H1 (cell line): ENCODE results near the gene RIMBP2. TPM values are rescaled to one million over a fixed set of nuclear protein-coding genes. Genes with fewer than 3 reads are reported as not detected.

Experiments used
- CTCF ChIA-PET: fragments of 300-600 bp; sonication (Branson Sonifier 250); formaldehyde crosslinking; loops from one replicate; lab custom pipeline; 2021; ENCODE audit not compliant: partially characterized antibody; lab: Charles Lee
- POLR2A ChIA-PET: fragments of 300-600 bp; sonication (Branson Sonifier 250); formaldehyde crosslinking; loops from one replicate; lab custom pipeline; 2021; ENCODE audit warnings: inconsistent platforms; ENCODE audit not compliant: partially characterized antibody; lab: Charles Lee
- DNase-seq, 2 experiments: peaks; one replicate each; pipeline versions ENCODE4 v3.0.0 to v3.0.0-alpha.2; 2010 to 2022; ENCODE audit warnings: low spot score in 2 of 2, low read depth in 1 of 2, mixed read lengths in 1 of 2
- FAIRE-seq: peaks from 2 replicates; lab custom pipeline; 2011; peaks lifted over from hg19 to GRCh38; lab: Jason Lieb, UNC
- H2AFZ ChIP-seq: 2 replicates; pipeline ENCODE4 v1.8.1; 2012; ENCODE audit warnings: low read length, inconsistent platforms
- H2AK5ac ChIP-seq: 2 replicates; pipeline ENCODE4 v1.6.1; 2013; ENCODE audit warnings: low read depth, low read length
- H2BK120ac ChIP-seq: replicated peaks from 2 replicates; pipeline ENCODE3; 2013; ENCODE audit warnings: low read depth, low read length, inconsistent platforms
- H2BK12ac ChIP-seq: 2 replicates; pipeline ENCODE4 v1.6.1; 2013; ENCODE audit warnings: low read depth, low read length
- H2BK15ac ChIP-seq: 2 replicates; pipeline ENCODE4 v1.6.1; 2013; ENCODE audit warnings: low read length
- H2BK20ac ChIP-seq: 2 replicates; pipeline ENCODE4 v1.6.1; 2013; ENCODE audit warnings: low read length
- H2BK5ac ChIP-seq: 2 replicates; pipeline ENCODE4 v1.6.1; 2013; ENCODE audit warnings: low read depth, low read length
- H3K14ac ChIP-seq: 2 replicates; pipeline ENCODE4 v1.6.1; 2013; ENCODE audit warnings: inconsistent platforms; ENCODE audit not compliant: insufficient read length
- H3K18ac ChIP-seq: 2 replicates; pipeline ENCODE4 v1.6.1; 2013; ENCODE audit warnings: low read length; ENCODE audit errors: extremely low read depth
- H3K23ac ChIP-seq: 2 replicates; pipeline ENCODE4 v1.6.1; 2013; ENCODE audit warnings: inconsistent platforms; ENCODE audit not compliant: insufficient read length
- H3K23me2 ChIP-seq: 2 replicates; pipeline ENCODE4 v1.6.1; 2013; ENCODE audit warnings: low read depth, low read length
- H3K27ac ChIP-seq: 2 replicates; pipeline ENCODE4 v1.6.1; 2011; ENCODE audit warnings: low read depth, low read length, inconsistent platforms
- H3K27me3 ChIP-seq, 4 experiments: replicated peaks in 1 of 4; 1 replicate in 1 of 4; 2 replicates in 3 of 4; pipeline versions ENCODE4 v1.6.1 to v1.8.1; 2011 to 2013; ENCODE audit warnings: low read length in 3 of 4, mild to moderate bottlenecking in 3 of 4, inconsistent platforms in 2 of 4, mixed read lengths in 2 of 4, moderate library complexity in 1 of 4; ENCODE audit not compliant: control insufficient read depth in 3 of 4, insufficient read depth in 3 of 4; ENCODE audit errors: extremely low read depth in 1 of 4
- H3K36me3 ChIP-seq, 4 experiments: 2 replicates each; pipeline versions ENCODE4 v1.6.1 to v1.8.1; 2011 to 2013; ENCODE audit warnings: mild to moderate bottlenecking in 4 of 4, low read length in 3 of 4, moderate library complexity in 2 of 4, control low read depth in 1 of 4, inconsistent platforms in 1 of 4; ENCODE audit not compliant: insufficient read depth in 4 of 4, control insufficient read depth in 2 of 4
- H3K4ac ChIP-seq: replicated peaks from 2 replicates; pipeline ENCODE3; 2013; ENCODE audit warnings: low read length, low read depth, mixed read lengths, inconsistent platforms; ENCODE audit not compliant: insufficient read length
- H3K4me1 ChIP-seq, 4 experiments: replicated peaks in 1 of 4; 1 replicate in 1 of 4; 2 replicates in 3 of 4; pipeline versions ENCODE4 v1.6.1 to v1.8.1; 2011 to 2013; ENCODE audit warnings: low read length in 3 of 4, inconsistent platforms in 2 of 4, mixed read lengths in 1 of 4; ENCODE audit not compliant: insufficient read depth in 4 of 4, control insufficient read depth in 3 of 4
- H3K4me2 ChIP-seq, 2 experiments: 2 replicates each; pipeline versions ENCODE4 v1.6.1 to v1.8.1; 2011 to 2013; ENCODE audit warnings: low read depth in 2 of 2, low read length in 2 of 2, control low read depth in 1 of 2, inconsistent platforms in 1 of 2, mild to moderate bottlenecking in 1 of 2; ENCODE audit not compliant: insufficient read depth in 1 of 2
- H3K4me3 ChIP-seq, 4 experiments: fragments of 200-600, 300-600 bp in 1 of 4; sonication (generic), shearing (Covaris generic), sonication (Bioruptor Twin) in 1 of 4; 2 replicates each; pipeline versions ENCODE4 v1.5.1 to v1.8.1; 2011 to 2016; ENCODE audit warnings: low read length in 4 of 4, low read depth in 3 of 4, control low read depth in 2 of 4, inconsistent platforms in 2 of 4, mild to moderate bottlenecking in 2 of 4, mixed read lengths in 1 of 4, moderate library complexity in 1 of 4; ENCODE audit not compliant: insufficient read depth in 2 of 4; ENCODE audit errors: extremely low read depth in 1 of 4
- H3K56ac ChIP-seq: replicated peaks from 2 replicates; pipeline ENCODE3; 2013; ENCODE audit warnings: low read depth, mild to moderate bottlenecking, mixed read lengths, low read length, inconsistent platforms; ENCODE audit not compliant: insufficient read length
- H3K79me1 ChIP-seq: 2 replicates; pipeline ENCODE4 v1.6.1; 2013; ENCODE audit warnings: low read depth, low read length, control low read depth
- H3K79me2 ChIP-seq, 2 experiments: 2 replicates each; pipeline versions ENCODE4 v1.6.1 to v1.8.1; 2012 to 2013; ENCODE audit warnings: low read length in 2 of 2, mild to moderate bottlenecking in 2 of 2, inconsistent platforms in 1 of 2; ENCODE audit not compliant: insufficient read depth in 2 of 2, control insufficient read depth in 1 of 2
- H3K9ac ChIP-seq, 4 experiments: replicated peaks in 1 of 4; 1 replicate in 1 of 4; 2 replicates in 3 of 4; pipeline versions ENCODE4 v1.6.1 to v1.8.1; 2011 to 2013; ENCODE audit warnings: low read depth in 3 of 4, low read length in 3 of 4, control low read depth in 2 of 4, mild to moderate bottlenecking in 2 of 4, moderate library complexity in 2 of 4, inconsistent platforms in 1 of 4; ENCODE audit errors: extremely low read depth in 1 of 4
- H3K9me3 ChIP-seq, 2 experiments: 2 replicates each; pipeline versions ENCODE4 v1.6.1 to v1.8.1; 2012 to 2013; ENCODE audit warnings: mild to moderate bottlenecking in 2 of 2, moderate library complexity in 2 of 2, control low read depth in 1 of 2, inconsistent platforms in 1 of 2, low read depth in 1 of 2, low read length in 1 of 2, mixed read lengths in 1 of 2; ENCODE audit not compliant: insufficient read depth in 2 of 2
- H4K20me1 ChIP-seq, 2 experiments: replicated peaks in 1 of 2; 2 replicates each; pipeline versions ENCODE3 to v1.8.1; 2011 to 2013; ENCODE audit warnings: inconsistent platforms in 2 of 2, low read length in 2 of 2, mild to moderate bottlenecking in 1 of 2; ENCODE audit not compliant: insufficient read depth in 2 of 2, control insufficient read depth in 1 of 2
- H4K5ac ChIP-seq: 2 replicates; pipeline ENCODE4 v1.6.1; 2013; ENCODE audit warnings: low read length, low read depth, mixed read lengths, inconsistent platforms; ENCODE audit not compliant: insufficient read length
- H4K8ac ChIP-seq: 2 replicates; pipeline ENCODE4 v1.8.0; 2013; ENCODE audit warnings: mild to moderate bottlenecking, moderate library complexity, low read length, inconsistent platforms; ENCODE audit not compliant: insufficient read depth; ENCODE audit errors: extremely low read depth
- H4K91ac ChIP-seq: replicated peaks from 2 replicates; pipeline ENCODE3; 2013; ENCODE audit warnings: low read length, mixed read lengths, inconsistent platforms; ENCODE audit not compliant: insufficient read length
- BCL11A ChIP-seq, 2 experiments: IDR thresholded peaks; one replicate each; pipeline ENCODE4 v1.6.1; 2011; ENCODE audit warnings: low read depth in 2 of 2, low read length in 2 of 2, mild to moderate bottlenecking in 2 of 2
- CHD2 ChIP-seq: IDR thresholded peaks from 2 replicates; pipeline ENCODE4 v1.6.1; 2012; ENCODE audit warnings: low read length, improper control_type of control experiment
- HDAC6 ChIP-seq: IDR thresholded peaks from one replicate; pipeline ENCODE4 v1.7.1; 2012; ENCODE audit warnings: low read depth, mild to moderate bottlenecking, inconsistent platforms, low read length, moderate library complexity
- JUN ChIP-seq: IDR thresholded peaks from 2 replicates; pipeline ENCODE4 v1.6.1; 2011; ENCODE audit warnings: low read depth, mild to moderate bottlenecking, improper control_type of control experiment, low read length
- KDM4A ChIP-seq: IDR thresholded peaks from one replicate; pipeline ENCODE4 v1.7.1; 2012; ENCODE audit warnings: low read depth, mild to moderate bottlenecking, moderate library complexity, low read length, inconsistent platforms; ENCODE audit not compliant: severe bottlenecking
- RFX5 ChIP-seq: IDR thresholded peaks from 2 replicates; pipeline ENCODE4 v1.6.1; 2011; ENCODE audit warnings: low read depth, low read length, improper control_type of control experiment, borderline replicate concordance
- RXRA ChIP-seq: IDR thresholded peaks from 2 replicates; pipeline ENCODE4 v1.6.1; 2011; ENCODE audit warnings: low read depth, mild to moderate bottlenecking, low read length, moderate library complexity; ENCODE audit not compliant: insufficient read depth
- SIX5 ChIP-seq: IDR thresholded peaks from 2 replicates; pipeline ENCODE4 v1.6.1; 2011; ENCODE audit warnings: mild to moderate bottlenecking, low read depth, low read length
- SP1 ChIP-seq: IDR thresholded peaks from 2 replicates; pipeline ENCODE4 v1.6.1; 2011; ENCODE audit warnings: low read depth, low read length
- SP4 ChIP-seq: IDR thresholded peaks from 2 replicates; pipeline ENCODE4 v1.6.1; 2012; ENCODE audit warnings: low read length, inconsistent platforms
- TBP ChIP-seq: IDR thresholded peaks from 2 replicates; pipeline ENCODE4 v1.6.1; 2011; ENCODE audit warnings: low read depth, low read length, improper control_type of control experiment
- WGBS, 2 experiments: shearing (Covaris generic) in 1 of 2; methylation state at CpG; one replicate each; pipeline versions ENCODE4 v1.1.6 to v1.1.7; 2013 to 2015; ENCODE audit warnings: low lambda C conversion rate in 2 of 2, mixed read lengths in 2 of 2, inconsistent platforms in 1 of 2, low coverage in 1 of 2, missing lambda C conversion rate in 1 of 2; ENCODE audit not compliant: insufficient replicate concordance in 2 of 2, insufficient coverage in 1 of 2, insufficient read length in 1 of 2; ENCODE audit errors: extremely low coverage in 1 of 2, missing lambda C conversion rate in 1 of 2; 5-methylcytosine and 5-hydroxymethylcytosine counted together
- polyA plus RNA-seq, 7 experiments: library from polyadenylated mRNA; depleted of rRNA in 3 of 7; stranded (reverse) in 5 of 7; unstranded in 2 of 7; fragments of >200 nt in 5 of 7; fragments of 200-250 nt in 2 of 7; gene quantifications; 1 replicate in 5 of 7; 2 replicates in 1 of 7; 4 replicates in 1 of 7; pipeline versions ENCODE4 v1.2.1 to v1.2.3, GENCODE V29; 2011 to 2013; ENCODE audit warnings: missing spikeins in 2 of 7, mixed read lengths in 2 of 7
- total RNA-seq: library from RNA; stranded (reverse); fragmentation: NEBNext Ultra II Directional; extraction: Animal tissue kit (Norgen Biotek cat#: 25700); gene quantifications from 2 replicates; pipeline ENCODE4 v1.2.1, GENCODE V29; 2021

Gene RIMBP2
- total and polyA plus RNA-seq, 2 of the 8 experiments (the other 6 are each of a cell fraction or from before 2014, with no cell fraction given), result 0.18 to 0.65 TPM

GRCh38 chr12:130523208-130523607, 192.9 kb downstream of the RIMBP2 start:
- no peak overlapping the region for H2BK15ac ChIP-seq
- no peaks in the 10 kb centered on the region for H3K36me3 ChIP-seq
- no peak for DNase-seq
- 94% methylated on average over 9 of the region's 9 CpGs; no CpG with 5 or more reads in 1 of the 2 experiments for WGBS, 2 experiments
- H3K14ac ChIP-seq, result no peak overlapping the region
- H2BK20ac ChIP-seq, result no peak overlapping the region
- H4K20me1 ChIP-seq, result peaks cover 0 to 2% of the 10 kb centered on the region in 2 experiments
- H3K4me3 ChIP-seq, result no peak overlapping the region
- no peak overlapping the region for H3K23ac ChIP-seq
- no peaks in the 10 kb centered on the region for H3K79me2 ChIP-seq
- H3K27ac ChIP-seq, result no peak overlapping the region
- no peak overlapping the region for H3K9ac ChIP-seq
- no peaks in the 10 kb centered on the region for H3K23me2 ChIP-seq
- H3K18ac ChIP-seq, result no peak overlapping the region
- H2AFZ ChIP-seq, result no peak overlapping the region
- CTCF ChIA-PET, result interaction anchor here (0.6 to 1.0 kb wide), 2 partner anchors 481 to 515 kb away, joined by 3 to 4 read pairs; no protein-coding TSS in a partner anchor
- no peaks in the 10 kb centered on the region for H3K27me3 ChIP-seq
- no peak overlapping the region for H2AK5ac ChIP-seq
- H3K9me3 ChIP-seq, result no peaks in the 10 kb centered on the region
- POLR2A ChIA-PET, result no interaction called here
- no peak overlapping the region for H4K91ac ChIP-seq
- no peak overlapping the region for H4K8ac ChIP-seq
- H3K56ac ChIP-seq, result no peak overlapping the region
- H2BK5ac ChIP-seq, result no peak overlapping the region
- FAIRE-seq, result no peak
- 0 out of 2 replicates have a peak overlapping the region, but pooled peaks have one; percentile 50 for H2BK12ac ChIP-seq
- no peak overlapping the region for H3K4me2 ChIP-seq
- peaks cover 0 to 3% (median 0%) of the 10 kb centered on the region in 4 experiments; a peak in 3 of 7 replicates for H3K4me1 ChIP-seq
- no peaks in the 10 kb centered on the region for H3K79me1 ChIP-seq
- TF ChIP-seq JUN (no peak), CHD2 (no peak), KDM4A (no peak), SP4 (no peak), SIX5 (no peak), TBP (no peak), RFX5 (no peak), SP1 (no peak), BCL11A (IDR thresholded peaks at IDR 0.05; ENCODE audit: low read depth in 2 of 2, low read length in 2 of 2) (no peak), HDAC6 (no peak), RXRA (no peak)
- TF ChIP-seq, all 59 proteins: peak for 0
- no peak overlapping the region for H3K4ac ChIP-seq
- no peak overlapping the region for H2BK120ac ChIP-seq
- H4K5ac ChIP-seq, result no peak overlapping the region
